ENCODE data around the gene KAT2B. TPM values are rescaled to one million over a fixed set of nuclear protein-coding genes. Genes with fewer than 3 reads are reported as not detected.

KAT2B gene
- total and polyA plus RNA-seq, 2 of the 13 experiments (the other 11 are each of a cell fraction or from before 2014, with no cell fraction given): 0.97 to 1.7 TPM

DNA sequence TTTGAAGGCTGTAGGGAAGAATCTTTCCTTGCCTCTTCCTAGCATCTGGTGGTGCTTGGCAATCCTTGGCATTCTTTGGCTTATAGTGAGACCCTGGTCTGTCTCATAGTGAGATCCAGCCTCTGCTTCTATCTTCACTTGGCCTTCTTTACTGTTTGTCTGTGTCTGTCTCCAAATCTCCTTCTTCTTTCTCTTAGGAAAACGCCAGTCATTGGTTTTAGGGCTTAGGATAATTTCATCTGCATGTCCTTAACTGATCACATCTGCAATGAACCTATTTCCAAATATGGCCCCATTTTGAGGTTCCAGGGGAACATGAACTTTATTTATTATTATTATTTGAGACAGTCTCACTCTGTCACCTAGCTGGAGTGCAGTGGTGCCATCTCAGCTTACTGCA lies 25.8 kb downstream of the KAT2B start (continued):
- no peak for TF ChIP-seq BRD4 (CRISPR knock-in tag; IDR thresholded peaks at IDR 0.05)
- TF ChIP-seq AKAP8 (CRISPR knock-in tag; IDR thresholded peaks at IDR 0.05): no peak
- no peak for TF ChIP-seq ZNF251 (CRISPR knock-in tag; IDR thresholded peaks at IDR 0.05)
- TF ChIP-seq, protein P1, sequence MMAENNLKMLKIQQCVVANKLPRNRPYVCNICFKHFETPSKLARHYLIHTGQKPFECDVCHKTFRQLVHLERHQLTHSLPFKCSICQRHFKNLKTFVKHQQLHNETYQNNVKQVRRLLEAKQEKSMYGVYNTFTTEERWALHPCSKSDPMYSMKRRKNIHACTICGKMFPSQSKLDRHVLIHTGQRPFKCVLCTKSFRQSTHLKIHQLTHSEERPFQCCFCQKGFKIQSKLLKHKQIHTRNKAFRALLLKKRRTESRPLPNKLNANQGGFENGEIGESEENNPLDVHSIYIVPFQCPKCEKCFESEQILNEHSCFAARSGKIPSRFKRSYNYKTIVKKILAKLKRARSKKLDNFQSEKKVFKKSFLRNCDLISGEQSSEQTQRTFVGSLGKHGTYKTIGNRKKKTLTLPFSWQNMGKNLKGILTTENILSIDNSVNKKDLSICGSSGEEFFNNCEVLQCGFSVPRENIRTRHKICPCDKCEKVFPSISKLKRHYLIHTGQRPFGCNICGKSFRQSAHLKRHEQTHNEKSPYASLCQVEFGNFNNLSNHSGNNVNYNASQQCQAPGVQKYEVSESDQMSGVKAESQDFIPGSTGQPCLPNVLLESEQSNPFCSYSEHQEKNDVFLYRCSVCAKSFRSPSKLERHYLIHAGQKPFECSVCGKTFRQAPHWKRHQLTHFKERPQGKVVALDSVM (CRISPR knock-in tag; IDR thresholded peaks at IDR 0.05): no peak
- no peak for TF ChIP-seq DMAP1 (CRISPR knock-in tag; IDR thresholded peaks at IDR 0.05)

DNA sequence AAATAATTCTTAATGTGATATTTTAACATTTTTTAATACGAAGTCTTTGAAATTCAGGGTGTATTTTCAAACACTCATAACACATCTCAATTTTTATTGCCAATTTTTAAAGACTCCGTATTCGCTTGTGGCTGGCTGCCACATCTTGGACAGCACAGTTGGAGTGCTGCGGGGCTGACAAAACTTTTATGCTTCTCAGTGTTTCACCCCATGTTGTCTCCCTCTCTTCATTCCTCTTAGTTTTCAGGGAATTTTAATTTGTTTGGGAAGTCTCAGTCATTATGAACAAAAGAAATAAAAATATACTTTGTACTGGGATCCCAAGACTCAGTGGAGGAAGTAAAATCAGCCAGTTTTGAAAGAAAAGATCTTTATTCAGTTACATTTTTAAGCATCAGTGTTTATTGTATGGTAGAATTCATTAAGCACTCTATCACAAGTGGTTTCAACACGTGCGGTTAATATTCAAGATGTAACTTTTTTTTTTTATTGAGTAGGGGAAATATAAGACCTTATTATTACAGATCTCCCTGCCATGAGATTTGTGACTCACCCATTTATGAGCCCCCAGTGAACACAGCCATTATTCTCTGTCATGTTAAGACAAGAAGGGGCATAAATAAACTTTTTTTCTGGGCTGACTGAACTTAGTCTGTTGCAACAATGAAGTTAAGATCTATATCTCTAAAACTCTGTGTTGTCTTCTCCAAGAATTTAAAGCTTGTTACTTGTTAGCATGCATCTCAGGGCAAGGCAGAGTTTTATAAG lies 26.8 kb downstream of the KAT2B start:
- H3K27ac ChIP-seq (ENCODE audit: extremely low read length, insufficient read depth, low read length): no peak overlapping the region
- H2AFZ ChIP-seq (ENCODE audit: low read length): no peak overlapping the region
- TF ChIP-seq, protein P2, sequence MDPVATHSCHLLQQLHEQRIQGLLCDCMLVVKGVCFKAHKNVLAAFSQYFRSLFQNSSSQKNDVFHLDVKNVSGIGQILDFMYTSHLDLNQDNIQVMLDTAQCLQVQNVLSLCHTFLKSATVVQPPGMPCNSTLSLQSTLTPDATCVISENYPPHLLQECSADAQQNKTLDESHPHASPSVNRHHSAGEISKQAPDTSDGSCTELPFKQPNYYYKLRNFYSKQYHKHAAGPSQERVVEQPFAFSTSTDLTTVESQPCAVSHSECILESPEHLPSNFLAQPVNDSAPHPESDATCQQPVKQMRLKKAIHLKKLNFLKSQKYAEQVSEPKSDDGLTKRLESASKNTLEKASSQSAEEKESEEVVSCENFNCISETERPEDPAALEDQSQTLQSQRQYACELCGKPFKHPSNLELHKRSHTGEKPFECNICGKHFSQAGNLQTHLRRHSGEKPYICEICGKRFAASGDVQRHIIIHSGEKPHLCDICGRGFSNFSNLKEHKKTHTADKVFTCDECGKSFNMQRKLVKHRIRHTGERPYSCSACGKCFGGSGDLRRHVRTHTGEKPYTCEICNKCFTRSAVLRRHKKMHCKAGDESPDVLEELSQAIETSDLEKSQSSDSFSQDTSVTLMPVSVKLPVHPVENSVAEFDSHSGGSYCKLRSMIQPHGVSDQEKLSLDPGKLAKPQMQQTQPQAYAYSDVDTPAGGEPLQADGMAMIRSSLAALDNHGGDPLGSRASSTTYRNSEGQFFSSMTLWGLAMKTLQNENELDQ (CRISPR knock-in tag; IDR thresholded peaks at IDR 0.05; ENCODE audit: borderline replicate concordance): no peak
- no peak for TF ChIP-seq KLF13 (CRISPR knock-in tag; IDR thresholded peaks at IDR 0.05)
- TF ChIP-seq, protein P3, sequence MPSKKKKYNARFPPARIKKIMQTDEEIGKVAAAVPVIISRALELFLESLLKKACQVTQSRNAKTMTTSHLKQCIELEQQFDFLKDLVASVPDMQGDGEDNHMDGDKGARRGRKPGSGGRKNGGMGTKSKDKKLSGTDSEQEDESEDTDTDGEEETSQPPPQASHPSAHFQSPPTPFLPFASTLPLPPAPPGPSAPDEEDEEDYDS (CRISPR knock-in tag; IDR thresholded peaks at IDR 0.05): no peak
- in situ Hi-C loops (cut with HindIII; ENCODE audit: extremely low pct_ligation_motif_present, low pct_unique_long_range_greater_than_20kb) (no loop called here), intact Hi-C loops (cut with micrococcal nuclease; ENCODE audit: unreplicated experiment) (no loop called here)
- no peaks in the 10 kb centered on the region for H3K36me3 ChIP-seq (replicated peaks in 1 of 2; ENCODE audit: control insufficient read depth in 1 of 2, insufficient read depth in 2 of 2, low read length in 2 of 2)
- H3K9ac ChIP-seq (ENCODE audit: insufficient read depth, low read depth, low read length): no peak overlapping the region
- FAIRE-seq: no peak
- H3K4me3 ChIP-seq (replicated peaks in 1 of 3; ENCODE audit: insufficient read depth in 1 of 3, low read depth in 2 of 3, low read length in 3 of 3): no peak overlapping the region
- CTCF ChIA-PET (ENCODE audit: low intra/inter-chr PET ratio, low total read pairs): no interaction called here
- DNase-seq (ENCODE audit: low spot score): no peak
- no peaks in the 10 kb centered on the region for H4K20me1 ChIP-seq (ENCODE audit: insufficient read depth, low read length)
- POLR2A ChIA-PET: no interaction called here
- no peaks in the 10 kb centered on the region; a peak in 1 of 5 replicates for H3K27me3 ChIP-seq (ENCODE audit: control insufficient read depth in 1 of 2, insufficient read depth in 2 of 2, low read length in 2 of 2)
- no peak for ATAC-seq
- no peaks in the 10 kb centered on the region for H3K79me2 ChIP-seq (ENCODE audit: insufficient read depth, low read length)
- H3K4me2 ChIP-seq (ENCODE audit: low read depth, low read length): no peak overlapping the region
- no TSS peak for BruUV-seq (replicated peaks)
- no peaks in the 10 kb centered on the region; the same call in 1 of the 2 replicates for H3K4me1 ChIP-seq (ENCODE audit: insufficient read depth, low read length)
- no peaks in the 10 kb centered on the region for H3K9me3 ChIP-seq (ENCODE audit: low read length)
- 71% methylated on average over 6 of the region's 6 CpGs for WGBS (ENCODE audit: low lambda C conversion rate)
